ENCODE measurements around the gene PTH1R. TPM values are rescaled to one million over a fixed set of nuclear protein-coding genes. Genes with fewer than 3 reads are reported as not detected.

The PTH1R gene
- total RNA-seq, 1 experiment from 2014 or later = 0.32 TPM

GRCh38 chr3:46875560-46875959, 2.0 kb upstream of the PTH1R start:
- Histone ChIP-seq H3K9ac (ENCODE audit: low read length) (no peak overlapping the region), H3K9me2 (ENCODE audit: insufficient read depth) (no peaks in the 10 kb centered on the region), H3K4me3 (replicated peaks in 1 of 2; ENCODE audit: low read depth in 1 of 2, low read length in 2 of 2) (no peak overlapping the region), H3K9me3 (ENCODE audit: control insufficient read depth in 1 of 2, insufficient read depth in 1 of 2, low read depth in 1 of 2, low read length in 2 of 2) (no peaks in the 10 kb centered on the region), H3K36me3 (ENCODE audit: control insufficient read depth in 1 of 2, insufficient read depth in 2 of 2, low read length in 2 of 2) (no peaks in the 10 kb centered on the region), H3K4me2 (ENCODE audit: low read length) (no peak overlapping the region), H4K20me1 (ENCODE audit: insufficient read depth) (no peaks in the 10 kb centered on the region), H3K4me1 (ENCODE audit: control insufficient read depth in 1 of 2, insufficient read depth in 2 of 2, low read length in 2 of 2) (peaks cover 9 to 13% of the 10 kb centered on the region in 2 experiments), H3K27me3 (ENCODE audit: insufficient read depth, low read length) (no peaks in the 10 kb centered on the region), H3K27ac (ENCODE audit: low read depth, low read length) (no peak overlapping the region), H3K79me2 (ENCODE audit: insufficient read depth, low read length) (no peaks in the 10 kb centered on the region), H2AFZ (ENCODE audit: low read depth, low read length, poor library complexity, severe bottlenecking) (no peak overlapping the region)
- intact Hi-C loops (cut with micrococcal nuclease) = no loop called here
- no peak for ATAC-seq
- CTCF ChIA-PET = no interaction called here
- BruUV-seq (replicated peaks) = no TSS peak
- RAD21 ChIA-PET (ENCODE audit: low non-redundant PET in 1 of 2, low total read pairs in 2 of 2, uncharacterized antibody in 2 of 2, unreplicated experiment in 2 of 2) = no interaction called here
- TF ChIP-seq YY1 (IDR thresholded peaks at IDR 0.05; ENCODE audit: extremely low read depth, insufficient replicate concordance, low read depth, low read length) (no peak), FOSL1 (IDR thresholded peaks at IDR 0.05; ENCODE audit: low read depth) (no peak), SIN3A (IDR thresholded peaks at IDR 0.05; ENCODE audit: low read depth) (no peak), ELF1 (IDR thresholded peaks at IDR 0.05; ENCODE audit: borderline replicate concordance, low read depth) (no peak), CBX3 (IDR thresholded peaks at IDR 0.05; ENCODE audit: low read depth) (no peak), SRF (IDR thresholded peaks at IDR 0.05; ENCODE audit: low read depth) (no peak), POLR2AphosphoS5 (IDR thresholded peaks at IDR 0.05; ENCODE audit: low read depth, low read length) (no peak), ZNF274 (IDR thresholded peaks at IDR 0.05; ENCODE audit: low read depth, low read length) (no peak), EZH2phosphoT487 (IDR thresholded peaks at IDR 0.05; ENCODE audit: borderline replicate concordance) (no peak)
- POLR2A ChIA-PET = no interaction called here
- no peak for DNase-seq (ENCODE audit: low read depth, low spot score)

- Histone ChIP-seq H3K4me2 (ENCODE audit: low read length) (no peak overlapping the region), H3K27ac (ENCODE audit: low read depth, low read length) (no peak overlapping the region), H3K36me3 (ENCODE audit: control insufficient read depth in 1 of 2, insufficient read depth in 2 of 2, low read length in 2 of 2) (no peaks in the 10 kb centered on the region), H3K9ac (ENCODE audit: low read length) (no peak overlapping the region), H3K4me1 (ENCODE audit: control insufficient read depth in 1 of 2, insufficient read depth in 2 of 2, low read length in 2 of 2) (peaks cover 9 to 13% of the 10 kb centered on the region in 2 experiments), H3K27me3 (ENCODE audit: insufficient read depth, low read length) (no peaks in the 10 kb centered on the region), H3K9me3 (ENCODE audit: control insufficient read depth in 1 of 2, insufficient read depth in 1 of 2, low read depth in 1 of 2, low read length in 2 of 2) (no peaks in the 10 kb centered on the region), H3K9me2 (ENCODE audit: insufficient read depth) (no peaks in the 10 kb centered on the region), H3K4me3 (replicated peaks in 1 of 2; ENCODE audit: low read depth in 1 of 2, low read length in 2 of 2) (no peak overlapping the region), H2AFZ (ENCODE audit: low read depth, low read length, poor library complexity, severe bottlenecking) (no peak overlapping the region), H4K20me1 (ENCODE audit: insufficient read depth) (no peaks in the 10 kb centered on the region), H3K79me2 (ENCODE audit: insufficient read depth, low read length) (no peaks in the 10 kb centered on the region)
- no peak for TF ChIP-seq EGR1 (IDR thresholded peaks at IDR 0.05; ENCODE audit: low read depth)
- no peak for TF ChIP-seq CEBPB (IDR thresholded peaks at IDR 0.05; ENCODE audit: low read depth)
- no peak for TF ChIP-seq ELF1 (IDR thresholded peaks at IDR 0.05; ENCODE audit: borderline replicate concordance, low read depth)
- no peak for TF ChIP-seq POLR2AphosphoS5 (IDR thresholded peaks at IDR 0.05; ENCODE audit: low read depth, low read length)
- TF ChIP-seq SP1 (IDR thresholded peaks at IDR 0.05; ENCODE audit: low read depth) = no peak
- TF ChIP-seq JUND (IDR thresholded peaks at IDR 0.05) = no peak
- TF ChIP-seq, protein P1, sequence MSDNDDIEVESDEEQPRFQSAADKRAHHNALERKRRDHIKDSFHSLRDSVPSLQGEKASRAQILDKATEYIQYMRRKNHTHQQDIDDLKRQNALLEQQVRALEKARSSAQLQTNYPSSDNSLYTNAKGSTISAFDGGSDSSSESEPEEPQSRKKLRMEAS (IDR thresholded peaks at IDR 0.05) = no peak
- no peak for TF ChIP-seq EZH2phosphoT487 (IDR thresholded peaks at IDR 0.05; ENCODE audit: borderline replicate concordance)
- no peak for ATAC-seq
- POLR2A ChIA-PET = no interaction called here
- no peak for DNase-seq (ENCODE audit: low read depth, low spot score)
- BruUV-seq (replicated peaks) = no TSS peak
- RAD21 ChIA-PET (ENCODE audit: low non-redundant PET in 1 of 2, low total read pairs in 2 of 2, uncharacterized antibody in 2 of 2, unreplicated experiment in 2 of 2) = no interaction called here
- intact Hi-C loops (cut with micrococcal nuclease) = no loop called here
- CTCF ChIA-PET = no interaction called here
Observed at GRCh38 chr3:46876313-46877300, 914 bp upstream of the PTH1R start.

All from HCT116 (cell line).